Stimulated activated CD4-positive, alpha-beta T cell treated with anti-CD3 and anti-CD28 coated beads, Interleukin-1b, Interleukin-23, amount 100 ng/mL, for 24 hours (primary cell): ENCODE data around the gene DPH7.
"Not testable (repeated sequence)": the region's sequence is repeated elsewhere in the genome, so short reads cannot be mapped to it uniquely, and the experiment has no call there.

ENCODE experiments used
- DNase-seq, 4 experiments: peaks; one replicate each; pipeline ENCODE4 v3.0.0-alpha.2; 2020; ENCODE audit warnings: low read depth in 4 of 4, low spot score in 1 of 4

The DPH7 gene

DNA sequence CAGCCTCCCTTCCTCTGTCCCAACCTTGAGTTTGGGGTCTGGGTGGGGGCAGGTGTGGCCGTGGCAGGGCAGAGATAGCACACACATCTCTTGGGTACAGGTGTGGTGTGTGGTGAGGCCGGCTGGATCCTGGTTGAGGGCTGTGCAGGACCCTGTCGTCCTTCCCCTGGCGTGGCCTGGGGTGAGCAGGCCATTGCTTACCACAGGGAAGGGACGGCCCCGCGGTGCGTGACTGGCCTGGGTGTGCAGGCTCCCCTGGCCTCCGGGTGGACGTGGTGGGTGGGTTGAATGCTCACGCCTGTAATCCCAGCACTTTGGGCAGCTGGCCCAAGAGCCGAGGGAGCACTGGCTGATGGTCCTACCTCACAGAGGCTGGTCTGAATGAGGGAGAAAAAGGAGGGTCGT is 28.0 kb upstream of the DPH7 start:
- DNase-seq, result no peak

DNA sequence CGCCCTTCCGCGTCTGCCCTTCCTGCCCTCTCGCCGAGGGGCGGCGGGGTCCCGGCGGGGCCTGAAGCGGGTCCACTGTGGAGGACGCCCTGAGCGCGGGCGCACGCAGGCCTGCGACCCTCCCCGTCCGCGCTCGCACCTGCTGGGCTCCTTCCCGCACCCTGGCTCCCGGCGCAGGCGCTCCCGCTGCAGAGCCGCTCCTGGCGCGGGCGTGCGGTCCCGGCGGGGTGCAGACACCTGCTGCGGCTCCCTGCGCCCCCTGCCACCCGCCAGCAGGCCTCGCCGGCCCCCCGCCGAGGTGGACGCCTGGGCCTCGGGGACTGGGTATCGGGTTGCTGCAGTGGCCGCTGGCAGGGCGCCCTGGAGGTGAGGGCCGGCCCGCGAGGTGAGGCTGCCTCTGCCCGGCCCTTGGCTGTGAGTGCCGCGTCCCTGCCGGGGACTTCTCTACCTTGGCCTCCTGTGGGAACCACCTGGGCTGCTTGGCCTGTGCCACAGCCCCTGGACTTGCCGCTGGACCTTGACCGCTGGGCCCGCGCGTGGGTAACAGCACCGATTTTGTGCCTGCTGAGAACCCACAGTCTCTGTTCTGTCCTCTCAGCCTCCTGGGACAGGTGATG is 27.4 kb upstream of the DPH7 start:
- DNase-seq, result no peak

DNA sequence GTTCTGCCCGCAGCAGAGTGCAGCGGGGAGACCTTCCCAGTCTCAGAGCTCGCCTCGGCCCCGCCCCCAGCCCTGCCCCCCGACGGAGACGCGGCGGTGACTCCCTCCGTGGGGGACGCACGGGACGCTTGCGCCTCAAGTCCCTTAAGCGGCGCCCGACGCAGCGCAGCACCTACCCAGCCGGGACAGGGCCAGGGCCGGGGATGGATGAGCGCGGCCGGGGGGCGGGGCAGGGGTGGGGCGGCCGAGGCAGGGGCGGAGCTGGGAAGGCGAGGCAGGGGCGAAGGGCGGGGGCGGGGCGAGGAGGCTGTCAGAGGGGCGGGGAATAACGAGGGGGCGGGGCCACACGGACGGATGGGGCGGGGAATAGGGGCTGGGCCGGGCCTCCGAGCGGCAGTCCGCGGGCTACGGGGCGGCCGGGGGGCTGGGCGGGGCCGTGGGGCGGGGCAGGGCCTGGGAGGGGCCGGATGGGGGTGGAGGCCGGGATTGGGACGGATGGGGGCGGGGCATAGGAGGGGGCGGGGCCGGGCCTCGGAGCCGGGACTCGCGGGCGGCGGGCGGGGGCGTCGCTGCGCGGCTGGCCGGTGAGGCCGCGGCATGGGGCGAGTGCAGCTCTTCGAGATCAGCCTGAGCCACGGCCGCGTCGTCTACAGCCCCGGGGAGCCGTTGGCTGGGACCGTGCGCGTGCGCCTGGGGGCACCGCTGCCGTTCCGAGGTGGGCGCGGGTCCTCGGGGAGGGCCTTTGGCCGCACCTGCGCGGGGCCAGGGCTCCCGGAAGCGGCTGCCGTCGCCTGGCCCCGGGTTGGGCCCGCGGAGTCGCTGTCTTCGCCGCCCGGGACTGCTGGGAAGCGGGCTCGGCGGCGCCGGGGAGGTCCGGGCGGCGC is 26.6 kb upstream of the DPH7 start, which contains the start of gene ARRDC1:
TSS of gene ARRDC1 (plus strand) at position 566 of the 884 bp plus-strand sequence. CDS start at position 598, 32 bp downstream.
- DNase-seq, result peak; percentile 80 to 95 (median 88)

DNA sequence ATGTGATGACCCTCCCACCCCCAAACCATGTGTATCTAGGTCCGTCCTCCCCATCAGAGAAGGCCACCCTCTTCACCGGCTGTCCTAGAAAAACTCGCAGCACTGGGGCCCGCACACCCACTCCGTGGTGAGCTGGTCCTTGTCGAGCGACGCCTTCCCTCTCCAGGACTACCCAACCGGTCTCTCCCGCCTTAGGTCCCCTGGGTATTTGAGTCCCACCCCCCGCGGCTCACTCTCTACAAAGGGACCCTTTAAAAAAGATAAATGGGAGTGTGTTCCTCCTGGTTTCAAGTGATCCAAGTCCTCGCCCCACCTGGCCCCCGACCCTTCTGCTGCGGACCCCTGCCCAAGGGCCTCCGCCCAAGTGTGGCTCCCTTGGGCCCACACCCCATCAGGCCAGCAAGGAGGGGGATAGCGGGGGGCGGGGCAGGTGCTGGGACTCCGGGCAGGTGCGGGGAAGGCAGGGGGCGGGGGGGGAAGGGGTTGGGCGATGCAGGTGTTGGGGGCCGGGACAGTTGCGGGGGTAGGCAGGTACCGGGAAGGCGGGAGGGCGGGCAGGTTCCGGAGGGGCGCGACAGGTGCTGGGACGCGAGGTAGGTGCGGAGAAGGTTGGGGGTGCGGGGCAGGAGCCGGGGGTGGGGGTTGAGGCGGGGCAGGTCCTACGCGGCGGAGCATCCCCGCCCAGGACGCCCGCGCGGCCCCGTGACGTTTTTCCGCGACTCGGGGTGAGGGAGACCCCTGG is 25.8 kb upstream of the DPH7 start:
- DNase-seq, result no peak

DNA sequence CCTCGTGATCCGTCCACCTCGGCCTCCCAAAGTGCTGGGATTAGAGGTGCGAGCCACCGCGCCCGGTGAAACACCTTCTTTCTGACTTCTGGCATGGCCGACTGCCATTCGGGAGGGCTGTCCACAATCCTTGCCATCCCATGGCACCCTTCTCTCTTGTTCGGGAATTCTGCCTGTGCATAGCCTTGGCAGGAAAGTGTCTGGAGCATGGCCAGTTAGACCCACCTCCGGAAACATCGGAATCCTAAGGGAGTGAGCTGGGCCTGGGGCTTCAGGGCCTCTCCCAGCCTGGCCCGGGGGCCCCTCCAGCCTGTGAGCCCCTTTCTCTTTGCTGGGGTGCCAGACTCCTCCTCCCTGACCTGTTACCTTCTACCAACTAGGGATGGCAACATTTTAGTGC is 25.2 kb upstream of the DPH7 start:
- no peak for DNase-seq

DNA sequence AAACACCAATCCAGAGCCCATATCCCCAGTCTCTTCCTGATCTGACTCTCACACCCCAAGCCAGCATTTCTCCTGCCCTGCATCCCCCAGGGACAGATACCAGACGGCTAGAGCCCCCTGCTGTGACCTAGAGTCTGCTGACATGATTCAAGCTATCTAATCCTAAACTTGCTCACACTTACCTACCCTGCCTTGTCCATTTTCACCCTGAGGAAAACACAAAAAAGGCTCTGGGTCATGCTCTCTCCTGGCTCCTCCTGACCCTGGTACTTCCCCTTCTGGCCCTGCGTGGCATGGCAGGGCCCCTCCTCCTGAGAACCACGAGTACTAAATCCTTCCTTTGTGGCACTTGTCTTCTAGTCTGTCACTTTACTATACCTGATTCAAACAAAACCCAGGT is 23.9 kb upstream of the DPH7 start:
- DNase-seq, result no peak

DNA sequence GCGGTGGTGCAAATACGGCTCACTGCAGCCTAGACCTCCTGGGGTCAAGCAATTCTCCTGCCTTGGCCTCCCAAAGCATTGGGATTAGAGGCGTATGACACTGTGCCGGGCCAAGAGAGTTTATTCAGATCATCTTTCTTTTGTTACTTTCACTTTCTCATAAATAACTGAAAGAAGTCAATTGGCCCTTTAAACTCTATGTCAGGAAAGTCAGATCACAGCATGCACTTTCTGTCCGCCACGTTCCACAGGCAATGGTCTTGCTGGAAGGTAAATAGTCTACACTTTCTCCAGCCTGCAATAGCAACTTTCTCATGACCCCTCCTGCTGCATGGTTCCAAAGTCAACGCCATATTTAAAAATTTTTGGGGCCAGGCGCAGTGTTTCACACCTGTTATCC is 20.2 kb upstream of the DPH7 start:
- no peak for DNase-seq

DNA sequence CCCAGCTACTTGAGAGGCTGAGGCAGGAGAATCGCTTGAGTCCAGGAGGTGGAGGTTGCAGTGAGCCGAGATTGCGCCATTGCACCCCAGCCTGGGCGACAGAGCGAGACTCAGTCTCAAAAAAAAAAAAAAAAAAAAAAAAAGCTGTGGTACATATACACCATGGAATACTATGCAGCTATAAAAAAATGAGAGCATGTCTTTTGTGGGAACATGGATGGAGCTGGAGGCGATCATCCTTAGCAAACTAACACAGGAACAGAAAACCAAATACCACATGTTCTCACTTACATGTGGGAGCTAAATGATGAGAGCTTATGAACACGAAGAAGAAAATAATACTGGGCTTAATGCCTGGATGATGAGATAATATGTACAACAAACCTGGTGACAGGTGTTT is 17.9 kb upstream of the DPH7 start:
- not testable (repeated sequence) for DNase-seq

DNA sequence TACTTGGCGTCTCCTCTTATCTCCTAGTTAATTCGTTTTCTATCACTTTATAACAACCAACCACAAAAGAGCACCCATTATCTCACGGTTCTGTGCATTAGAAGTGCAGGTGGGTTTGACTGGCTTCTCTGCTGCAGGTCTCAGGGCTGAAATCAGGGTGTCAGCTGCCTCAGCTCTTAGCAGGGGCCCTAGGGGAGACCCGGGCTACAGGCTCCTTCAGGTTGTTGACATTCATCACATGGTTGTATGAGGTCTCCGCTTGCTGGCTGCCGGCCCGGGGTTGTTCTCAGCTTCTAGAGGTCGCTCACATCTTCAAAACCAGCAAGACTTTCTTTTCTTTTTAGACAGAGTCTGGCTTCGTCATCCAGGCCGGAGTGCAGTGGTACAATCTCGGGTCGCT is 14.5 kb upstream of the DPH7 start:
- no peak for DNase-seq

DNA sequence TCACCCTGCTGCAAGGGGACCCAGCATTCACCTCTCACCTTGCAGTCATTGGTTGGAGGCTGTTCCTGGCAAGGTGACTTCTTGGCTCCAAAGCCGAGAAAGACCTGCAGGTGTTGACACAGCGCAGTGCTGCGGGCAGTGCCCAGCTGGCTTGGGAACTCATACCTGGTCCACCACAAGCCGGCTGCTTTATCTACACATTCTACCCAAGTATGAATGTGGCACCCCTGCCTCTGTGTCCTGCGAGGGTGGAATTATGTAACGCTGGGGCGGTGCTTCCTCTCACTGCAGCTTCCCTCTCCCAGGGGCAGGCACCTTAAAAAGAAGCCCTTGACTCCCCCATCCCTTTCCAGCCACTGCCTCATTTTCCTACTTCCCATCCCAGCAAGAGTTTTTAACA is 14.0 kb upstream of the DPH7 start:
- DNase-seq, result no peak

DNA sequence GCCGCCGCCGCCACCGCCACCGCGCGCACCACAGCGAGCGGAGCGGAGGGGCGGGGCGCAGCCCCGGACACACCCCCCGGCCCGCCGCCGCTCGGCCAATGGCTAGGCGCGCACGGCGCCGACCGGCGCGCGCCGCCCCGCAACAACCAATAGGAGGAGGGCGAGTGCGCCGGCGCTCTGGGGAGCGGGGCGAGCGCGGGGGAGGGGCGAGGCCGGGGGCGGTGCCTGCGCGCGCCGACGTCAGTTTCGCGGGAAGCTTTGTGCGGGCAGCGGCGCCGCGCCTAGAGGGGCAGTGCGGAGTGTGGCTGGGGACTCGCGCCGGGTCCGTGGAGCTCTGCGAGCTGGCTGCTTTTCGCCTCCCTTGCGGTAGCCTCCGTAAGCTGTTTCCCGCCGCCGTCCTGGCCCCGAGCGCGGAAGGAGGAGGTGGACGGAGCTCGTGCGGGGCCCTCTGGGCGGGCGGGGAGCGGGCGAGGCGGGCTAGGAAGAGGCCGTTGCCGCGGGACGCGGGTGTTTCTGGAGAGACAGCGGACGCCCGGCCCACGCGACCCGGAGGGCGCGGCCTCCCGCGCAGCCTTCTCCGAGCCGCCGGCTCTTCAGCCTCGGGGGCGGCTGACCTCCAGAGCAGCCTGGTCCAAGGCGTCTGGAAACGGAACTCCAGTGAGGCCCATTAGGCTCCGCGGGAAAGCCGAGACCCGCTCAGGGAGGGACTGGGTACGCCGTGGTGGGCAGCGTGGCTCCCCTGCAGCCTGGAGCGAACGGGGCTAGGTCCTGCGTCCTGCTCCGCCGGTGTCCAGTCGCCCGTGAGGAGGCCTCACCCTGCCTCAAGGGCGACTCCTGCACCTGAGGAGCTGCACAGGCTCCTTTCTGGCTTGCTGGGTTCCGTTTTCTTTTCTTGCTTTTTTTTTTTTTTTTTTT is 12.0 kb upstream of the DPH7 start, which contains the start of gene ZMYND19:
TSS of gene ZMYND19 (minus strand) at position 44 of the 915 bp plus-strand sequence. CDS start 249 bp downstream, outside the sequence.
- peak; percentile 71 to 86 (median 84) for DNase-seq

DNA sequence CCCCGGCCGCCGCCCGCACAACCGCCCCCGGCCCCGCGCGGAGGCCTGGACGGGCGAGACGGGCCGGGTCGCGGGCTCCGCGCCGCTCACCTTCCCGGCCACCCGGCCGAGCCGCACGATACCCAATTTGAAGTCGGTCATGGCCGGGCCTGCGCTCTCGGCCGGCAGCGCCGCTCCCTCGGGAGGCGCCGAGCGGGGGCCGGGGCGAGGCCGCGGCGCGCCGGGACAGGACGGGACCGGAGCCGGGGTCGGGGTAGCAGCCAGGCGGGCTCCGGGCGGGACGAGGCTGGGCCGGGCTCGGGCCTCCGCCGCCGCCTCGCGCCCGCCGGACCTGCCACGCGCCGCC is 11.4 kb upstream of the DPH7 start:
- DNase-seq, result no peak

DNA sequence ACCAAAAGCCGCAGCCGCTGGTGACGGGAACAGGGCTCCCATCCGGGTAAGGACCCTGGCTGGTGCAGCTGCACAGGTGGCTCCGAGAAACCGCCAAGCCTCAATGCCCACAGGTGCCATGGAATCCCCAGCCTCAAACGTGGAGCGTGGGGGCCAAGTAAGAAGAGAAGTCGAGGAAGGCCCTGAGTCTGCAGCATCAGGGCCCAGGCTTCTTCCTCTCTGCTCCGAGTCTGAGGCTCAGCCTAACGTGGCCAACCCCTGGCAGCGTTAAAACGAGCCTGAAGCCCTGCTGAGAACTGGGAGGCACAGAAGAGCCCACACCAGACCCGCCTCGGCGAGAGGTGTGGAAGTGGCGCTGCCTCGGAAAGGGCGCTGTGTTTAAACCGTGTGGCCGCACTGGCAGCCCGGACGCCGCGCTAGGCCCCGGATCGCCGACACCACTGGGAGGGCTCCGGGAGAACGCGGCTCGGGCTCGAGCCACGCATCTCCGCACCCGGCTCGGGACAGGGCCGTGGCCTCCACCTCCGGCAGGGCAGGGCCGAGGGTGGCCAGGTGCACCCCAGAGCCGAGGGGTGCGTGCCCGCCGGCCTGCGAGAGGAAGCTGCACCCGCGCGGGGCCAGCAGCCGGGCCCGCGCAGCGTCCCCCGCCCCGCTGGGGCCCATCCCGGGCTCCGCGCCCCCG is 10.9 kb upstream of the DPH7 start:
- DNase-seq, result no peak

DNA sequence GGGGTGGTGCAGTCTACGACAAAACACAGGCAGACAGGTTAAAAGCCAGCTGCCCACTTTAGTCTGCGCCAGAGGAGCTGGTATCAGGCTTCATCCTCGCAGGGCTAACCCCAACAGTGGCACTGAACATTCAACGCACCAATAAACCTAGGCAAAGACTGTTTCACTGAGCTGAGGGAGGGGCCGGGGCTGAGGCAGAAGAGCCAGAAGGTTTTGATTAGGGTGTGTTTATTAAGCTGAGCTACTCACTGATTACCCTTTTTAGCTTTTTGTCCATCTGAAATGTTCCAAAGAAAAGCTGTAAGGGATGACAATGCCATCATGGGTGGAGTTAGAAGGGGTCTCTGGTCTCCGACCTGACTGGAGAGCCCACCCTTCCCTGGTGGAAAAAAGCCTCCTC is 10.2 kb upstream of the DPH7 start:
- no peak for DNase-seq

DNA sequence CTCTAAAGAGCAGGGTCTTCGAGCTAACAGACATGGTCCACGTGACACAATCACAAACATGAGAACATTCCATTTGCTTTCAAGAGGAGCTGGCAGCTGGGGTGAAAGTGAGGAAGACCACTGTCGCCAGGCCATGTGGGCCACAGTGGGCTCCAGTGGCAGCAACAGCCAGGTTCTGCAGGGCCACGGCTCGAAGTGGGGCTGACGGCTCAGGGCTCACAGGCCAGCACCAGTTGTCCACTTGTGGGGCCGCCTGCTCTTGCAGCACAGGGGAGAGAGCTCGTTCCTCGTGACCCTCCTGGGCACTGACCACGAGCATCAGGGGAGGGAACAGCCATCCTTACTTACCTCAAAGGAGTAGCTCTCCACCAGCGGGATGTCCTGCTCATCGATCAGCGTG is 9.6 kb upstream of the DPH7 start:
- no peak for DNase-seq

DNA sequence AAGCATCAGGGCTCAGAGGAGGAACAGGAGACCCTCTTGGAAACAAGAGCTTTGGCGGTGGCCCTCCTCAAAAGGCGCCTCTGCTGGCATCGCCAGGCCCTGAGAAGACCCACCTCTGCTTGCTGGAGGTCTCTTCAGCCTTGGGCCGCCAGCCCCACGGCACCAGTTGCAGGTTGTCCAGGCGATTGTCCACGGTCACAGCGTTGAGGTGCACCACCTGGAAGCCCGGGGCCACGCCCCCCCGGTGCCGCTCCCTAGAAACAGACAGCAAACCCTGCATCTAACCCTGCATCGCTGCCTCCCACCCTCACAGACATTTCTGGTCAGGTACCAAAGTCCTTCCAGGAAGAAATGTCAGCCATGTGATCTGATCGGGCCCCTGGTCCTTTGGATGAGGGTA is 8.1 kb upstream of the DPH7 start:
- no peak for DNase-seq

DNA sequence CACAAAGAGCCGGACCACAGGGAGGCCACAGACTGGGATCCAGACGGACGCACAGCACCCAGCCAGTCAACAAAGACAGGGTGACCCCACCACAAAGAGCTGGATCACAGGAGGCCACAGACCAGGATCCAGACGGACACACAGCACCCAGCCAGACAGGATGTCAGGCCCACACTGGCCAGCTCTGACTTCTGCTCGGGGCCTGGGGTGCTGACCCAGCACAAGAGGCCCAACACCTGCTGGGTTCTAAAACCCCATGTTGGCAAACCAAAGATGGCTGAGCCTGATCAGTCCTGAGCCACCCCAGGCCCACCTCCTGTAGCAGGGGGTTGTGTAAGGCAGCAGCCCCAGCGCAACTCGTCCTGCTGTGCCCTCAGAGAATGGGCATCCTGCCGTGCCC is 5.2 kb upstream of the DPH7 start:
- no peak for DNase-seq

DNA sequence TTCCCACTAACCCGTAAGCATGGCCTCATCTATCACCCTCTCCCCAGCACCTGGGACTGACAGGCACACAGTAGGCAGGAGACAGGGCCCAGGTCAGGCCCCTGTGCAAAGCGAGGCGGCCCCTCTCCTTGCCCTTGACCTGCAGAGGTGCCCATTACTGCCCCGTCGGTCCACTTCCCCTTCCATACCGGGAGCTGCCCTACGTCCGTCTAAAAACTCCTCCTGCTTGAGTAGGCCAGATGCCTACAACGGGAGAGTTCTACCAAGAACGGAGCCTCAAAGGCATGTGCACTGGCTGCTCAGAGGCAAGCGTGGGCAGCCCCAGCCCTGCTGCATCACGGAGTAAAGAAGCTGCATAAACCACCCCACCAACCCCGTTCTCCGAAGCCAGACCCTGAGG is 4.6 kb upstream of the DPH7 start:
- no peak for DNase-seq

DNA sequence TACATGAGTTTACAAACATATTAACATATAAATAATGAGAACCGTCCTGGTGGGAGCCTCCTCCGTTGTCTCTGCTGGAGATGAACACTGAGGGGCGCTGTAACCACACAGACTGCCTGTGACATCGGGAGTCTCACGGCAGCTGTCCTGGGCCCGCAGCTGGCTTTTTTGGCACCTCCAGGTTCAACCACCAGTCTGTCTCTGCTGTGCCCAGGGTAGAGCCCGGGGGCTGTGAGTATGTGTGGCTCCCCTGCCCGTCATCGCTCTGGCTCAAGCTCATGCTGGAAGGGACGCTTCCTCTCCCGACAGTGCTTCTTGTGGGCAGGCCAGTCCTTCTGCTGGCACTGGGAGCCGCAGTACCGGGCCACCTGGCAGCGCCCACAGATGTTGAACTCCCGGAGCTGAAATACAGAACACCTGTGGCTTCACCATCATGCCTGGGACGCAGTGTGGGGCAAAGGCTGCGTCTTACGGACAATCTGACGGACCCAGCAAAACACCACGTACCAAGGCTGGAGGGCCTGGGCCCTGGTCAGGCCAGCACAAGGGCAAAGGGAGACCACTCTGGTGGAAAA is 3.6 kb upstream of the DPH7 start:
- DNase-seq, result no peak
